ENCODE measurements around the gene HHAT.

Gene HHAT

DNA sequence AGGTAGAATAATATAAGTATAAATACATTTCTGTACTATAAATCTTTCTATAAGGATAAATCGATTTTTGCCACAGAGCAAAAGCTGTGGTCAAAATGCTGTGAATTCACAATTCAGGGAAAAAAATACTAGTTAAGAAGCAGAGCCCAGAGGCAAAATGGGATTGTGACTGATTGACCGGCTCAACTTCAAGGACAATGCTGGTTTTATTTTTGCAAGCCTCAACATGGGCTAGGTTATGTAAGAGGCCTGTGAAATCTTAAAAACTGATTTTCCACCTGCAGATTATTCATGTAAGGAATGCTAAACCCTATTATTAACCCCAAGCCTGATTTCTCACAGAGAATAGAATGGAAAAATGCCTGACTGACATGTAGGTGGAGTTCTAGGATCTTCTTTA lies 155.1 kb downstream of the HHAT start:
- Mint-ChIP-seq H3K4me3 (no peak overlapping the region), H3K4me1 (no peaks in the 10 kb centered on the region), H3K27ac (no peak overlapping the region), H3K9me3 (no peaks in the 10 kb centered on the region), H3K27me3 (no peaks in the 10 kb centered on the region)
- ATAC-seq (no peak), DNase-seq (no peak)

DNA sequence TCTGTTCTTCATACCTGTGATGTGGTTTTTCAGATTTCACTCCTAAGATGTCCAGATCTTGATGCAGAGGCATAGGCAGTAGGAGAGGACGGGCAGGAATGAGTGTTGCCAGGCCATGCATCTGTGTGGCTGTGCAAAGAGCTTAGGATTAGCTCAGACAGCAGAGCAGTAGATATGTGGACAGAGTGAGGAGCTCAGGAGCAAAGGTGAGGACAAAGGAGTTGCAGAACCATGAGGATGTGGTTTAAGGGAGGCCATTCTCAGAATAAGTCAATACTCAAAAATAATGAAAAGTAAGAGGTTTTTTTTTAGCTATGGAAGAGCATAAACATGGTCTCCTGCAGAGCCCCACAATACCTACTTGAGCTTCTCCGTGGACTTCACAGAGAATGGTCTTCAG lies 158.3 kb downstream of the HHAT start:
- H3K4me3 Mint-ChIP-seq, result no peak overlapping the region
- H3K9me3 Mint-ChIP-seq, result no peaks in the 10 kb centered on the region
- H3K27me3 Mint-ChIP-seq, result no peaks in the 10 kb centered on the region
- no peak overlapping the region for H3K27ac Mint-ChIP-seq
- ATAC-seq, result no peak
- DNase-seq, result no peak
- H3K4me1 Mint-ChIP-seq, result no peaks in the 10 kb centered on the region

DNA sequence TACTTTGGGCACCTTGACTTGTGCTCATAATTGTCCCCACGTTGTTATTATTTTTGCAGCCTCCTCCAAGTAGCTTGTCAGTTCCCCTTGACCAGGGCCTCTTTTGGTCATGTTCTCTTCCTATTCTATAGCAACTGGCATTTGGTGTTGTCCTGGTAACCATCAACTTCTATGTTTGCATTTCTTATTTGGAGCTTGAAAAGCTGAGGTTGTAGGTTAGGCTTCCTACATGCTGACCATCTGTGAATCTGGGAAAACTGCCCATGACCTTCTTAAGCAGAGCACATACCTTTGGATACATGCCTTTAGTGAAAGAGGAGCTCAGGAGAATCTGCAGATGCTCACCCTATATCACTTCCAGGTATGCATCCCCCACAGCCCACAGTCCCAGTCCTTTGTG lies 160.8 kb downstream of the HHAT start:
- DNase-seq, result no peak
- H3K4me3 Mint-ChIP-seq, result no peak overlapping the region
- no peak overlapping the region for H3K27ac Mint-ChIP-seq
- H3K9me3 Mint-ChIP-seq, result no peaks in the 10 kb centered on the region
- ATAC-seq, result no peak
- no peaks in the 10 kb centered on the region for H3K27me3 Mint-ChIP-seq
- no peaks in the 10 kb centered on the region for H3K4me1 Mint-ChIP-seq

DNA sequence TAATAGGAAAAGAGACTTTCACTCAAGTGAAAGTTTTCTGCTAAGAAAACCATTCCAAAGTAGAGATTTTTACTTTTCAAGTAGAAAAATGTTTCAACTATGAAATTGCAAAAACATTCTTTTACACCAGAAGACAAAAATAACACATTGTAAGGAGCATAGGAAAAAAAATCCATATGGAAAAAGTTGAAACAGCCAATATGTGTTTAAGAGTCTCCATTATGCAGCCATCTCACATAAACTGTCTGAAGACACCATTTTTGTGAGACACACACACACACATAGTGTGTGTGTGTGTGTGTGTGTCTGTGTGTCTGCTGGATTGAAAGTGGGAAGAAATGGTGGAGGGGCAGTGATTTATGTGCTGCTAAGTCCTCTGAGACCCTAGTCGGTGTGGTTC lies 162.1 kb downstream of the HHAT start:
- H3K4me1 Mint-ChIP-seq, result no peaks in the 10 kb centered on the region

DNA sequence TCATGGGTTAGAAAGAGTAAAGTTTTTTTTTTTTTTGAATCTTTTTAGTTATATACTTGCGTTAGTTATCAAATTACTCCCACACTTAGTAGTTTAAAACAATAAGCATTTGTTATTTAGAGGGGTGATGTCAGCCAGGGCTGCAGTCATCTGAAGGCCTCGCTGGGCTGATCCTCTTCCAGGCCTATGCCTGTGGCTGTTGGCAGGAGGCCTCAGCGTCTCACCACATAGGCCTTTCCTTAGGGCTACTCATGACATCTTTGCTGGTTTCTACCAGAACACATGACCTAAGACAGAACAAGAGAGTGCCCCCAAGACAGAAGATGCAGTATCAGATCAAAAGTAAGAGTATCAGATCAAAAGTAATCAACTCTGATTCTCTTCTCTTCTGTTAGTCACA lies 167.4 kb downstream of the HHAT start:
- no peaks in the 10 kb centered on the region for H3K9me3 Mint-ChIP-seq
- no peaks in the 10 kb centered on the region for H3K4me1 Mint-ChIP-seq
- DNase-seq (no peak), ATAC-seq (no peak)
- no peak overlapping the region for H3K27ac Mint-ChIP-seq
- H3K4me3 Mint-ChIP-seq, result no peak overlapping the region
- no peaks in the 10 kb centered on the region for H3K27me3 Mint-ChIP-seq

More for the DNA sequence above, 162.1 kb downstream of the HHAT start:
- no peak for DNase-seq
- no peak for ATAC-seq
- no peaks in the 10 kb centered on the region for H3K27me3 Mint-ChIP-seq
- H3K27ac Mint-ChIP-seq, result no peak overlapping the region
- no peaks in the 10 kb centered on the region for H3K9me3 Mint-ChIP-seq
- H3K4me3 Mint-ChIP-seq, result no peak overlapping the region

DNA sequence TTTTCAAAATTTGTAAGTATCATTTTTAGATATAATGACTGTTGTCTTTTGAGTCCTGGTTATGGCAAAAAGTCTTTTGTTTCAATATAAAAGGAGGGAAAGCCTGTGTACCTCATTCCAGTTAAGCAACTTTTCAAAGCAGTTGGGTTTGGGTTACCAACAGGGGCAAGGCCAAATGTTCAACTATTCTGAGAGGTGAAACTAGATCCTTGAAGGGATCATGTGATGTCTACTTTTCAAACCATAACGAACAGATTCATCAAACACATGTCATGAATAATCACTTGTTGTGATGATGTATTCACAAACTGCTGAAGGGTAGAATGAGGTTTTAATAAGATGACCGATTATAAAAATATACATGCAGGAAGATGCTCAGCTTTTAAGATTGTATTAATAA lies 171.3 kb downstream of the HHAT start:
- H3K4me1 Mint-ChIP-seq, result no peaks in the 10 kb centered on the region
- no peaks in the 10 kb centered on the region for H3K27me3 Mint-ChIP-seq
- no peak for DNase-seq
- H3K4me3 Mint-ChIP-seq, result no peak overlapping the region
- no peaks in the 10 kb centered on the region for H3K9me3 Mint-ChIP-seq
- no peak for ATAC-seq
- no peak overlapping the region for H3K27ac Mint-ChIP-seq

DNA sequence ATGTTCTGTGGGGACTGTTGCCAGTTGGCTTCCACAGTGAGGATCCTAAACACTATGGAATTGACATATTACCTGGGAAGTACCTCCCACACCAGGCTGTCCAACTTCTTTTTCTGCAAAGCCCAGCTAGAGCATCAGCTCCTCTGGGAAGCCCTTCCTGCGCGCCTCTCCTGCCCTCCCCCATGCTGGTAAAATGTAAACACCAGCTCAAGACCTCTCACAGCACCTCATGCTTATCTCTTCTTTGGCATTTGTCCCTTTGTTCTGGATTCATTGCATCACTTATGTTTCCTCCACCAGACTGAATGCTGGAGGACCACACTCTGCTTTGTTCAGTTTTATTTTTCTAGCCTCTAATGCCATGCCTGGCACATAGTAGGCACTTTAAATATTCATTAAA lies 172.1 kb downstream of the HHAT start:
- no peaks in the 10 kb centered on the region for H3K4me1 Mint-ChIP-seq
- no peak overlapping the region for H3K4me3 Mint-ChIP-seq
- no peaks in the 10 kb centered on the region for H3K27me3 Mint-ChIP-seq
- no peak overlapping the region for H3K27ac Mint-ChIP-seq
- ATAC-seq (no peak), DNase-seq (no peak)
- H3K9me3 Mint-ChIP-seq, result no peaks in the 10 kb centered on the region

DNA sequence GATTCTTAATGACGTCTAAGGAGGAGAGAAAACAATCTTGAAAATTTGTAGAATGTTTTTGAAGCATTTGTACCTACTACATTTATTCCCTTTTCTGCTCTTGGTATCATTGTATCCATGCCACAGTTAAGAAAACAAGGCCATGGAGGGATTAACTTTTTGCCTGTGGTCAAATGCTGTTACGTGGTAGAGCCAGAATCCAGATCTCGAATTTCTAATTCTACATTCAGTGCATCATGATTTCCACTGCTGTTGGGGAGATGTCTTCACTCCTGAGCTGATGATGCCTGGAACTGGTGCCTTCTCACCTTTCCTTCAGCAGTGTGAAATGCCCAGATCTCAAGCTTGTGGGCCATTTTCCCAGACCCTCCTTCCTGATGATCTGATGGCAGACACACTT lies 175.6 kb downstream of the HHAT start:
- Mint-ChIP-seq H3K4me3 (no peak overlapping the region), H3K27ac (no peak overlapping the region), H3K27me3 (no peaks in the 10 kb centered on the region), H3K4me1 (no peaks in the 10 kb centered on the region), H3K9me3 (no peaks in the 10 kb centered on the region)
- ATAC-seq, result no peak
- DNase-seq, result no peak

DNA sequence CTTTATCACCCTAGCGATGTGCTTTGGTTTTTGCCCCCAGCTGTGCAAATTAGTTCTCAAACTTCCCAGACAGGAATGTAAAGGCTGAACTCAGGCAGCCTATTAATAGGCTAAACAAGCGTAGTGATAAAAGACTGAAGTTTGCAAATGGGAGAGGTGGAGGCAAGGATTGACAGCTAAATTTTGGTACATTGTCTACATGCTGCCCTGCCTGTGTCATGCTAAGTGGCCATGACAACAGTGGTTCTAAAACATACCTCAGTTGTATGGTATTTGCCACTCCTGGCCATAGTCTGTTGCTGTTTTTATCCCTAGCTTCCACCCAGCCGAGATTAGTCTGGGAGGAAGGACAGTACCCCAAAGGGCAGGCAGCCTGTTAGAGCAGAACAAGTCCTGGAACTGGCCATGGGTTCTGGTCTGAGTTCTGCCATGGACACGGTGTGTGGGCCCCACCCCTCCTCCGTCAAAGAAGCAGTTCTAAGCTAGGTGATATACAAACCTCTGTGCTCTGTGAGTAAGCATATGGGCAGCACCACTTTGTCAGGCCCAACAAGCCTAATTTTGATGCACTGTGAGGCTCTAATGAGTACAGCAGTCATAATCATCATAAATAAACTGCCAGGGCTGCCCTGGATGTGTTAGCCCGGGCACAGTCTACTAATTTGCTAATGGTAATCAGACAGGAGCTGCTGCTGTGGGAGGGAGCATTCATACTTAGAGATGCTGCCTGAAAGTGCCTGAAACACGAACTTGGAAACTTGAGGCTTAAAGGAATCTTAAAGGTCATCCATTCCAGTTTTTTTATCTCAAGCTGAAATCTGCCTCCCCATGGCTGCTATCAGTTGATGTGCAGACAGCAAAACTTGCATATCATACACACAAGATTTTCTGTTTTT lies 177.1 kb downstream of the HHAT start:
- no peaks in the 10 kb centered on the region for H3K4me1 Mint-ChIP-seq
- ATAC-seq (no peak), DNase-seq (no peak)
- H3K4me3 Mint-ChIP-seq, result no peak overlapping the region
- H3K9me3 Mint-ChIP-seq, result no peaks in the 10 kb centered on the region
- H3K27me3 Mint-ChIP-seq, result no peaks in the 10 kb centered on the region
- H3K27ac Mint-ChIP-seq, result no peak overlapping the region

DNA sequence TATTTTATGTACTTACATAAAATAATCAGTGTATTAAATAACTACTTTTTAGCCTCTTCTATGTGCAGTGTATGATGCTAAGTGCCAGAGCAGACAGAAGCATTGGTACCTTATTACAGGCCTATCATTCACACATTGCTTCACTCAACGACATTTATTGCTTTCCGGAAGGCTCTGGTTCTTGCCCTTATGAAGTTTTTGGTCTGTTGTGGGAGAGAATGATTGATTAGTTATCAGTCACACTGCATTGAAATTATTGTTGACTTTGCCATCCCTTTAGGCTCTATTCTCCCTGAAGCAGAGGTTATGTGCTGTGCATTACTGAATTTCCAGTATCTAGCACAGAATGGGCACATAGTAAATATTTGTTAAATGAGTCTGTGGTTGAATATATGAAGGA lies 178.0 kb downstream of the HHAT start:
- Mint-ChIP-seq H3K4me3 (no peak overlapping the region), H3K27me3 (no peaks in the 10 kb centered on the region), H3K4me1 (no peaks in the 10 kb centered on the region), H3K9me3 (no peaks in the 10 kb centered on the region), H3K27ac (no peak overlapping the region)
- ATAC-seq (no peak), DNase-seq (no peak)

DNA sequence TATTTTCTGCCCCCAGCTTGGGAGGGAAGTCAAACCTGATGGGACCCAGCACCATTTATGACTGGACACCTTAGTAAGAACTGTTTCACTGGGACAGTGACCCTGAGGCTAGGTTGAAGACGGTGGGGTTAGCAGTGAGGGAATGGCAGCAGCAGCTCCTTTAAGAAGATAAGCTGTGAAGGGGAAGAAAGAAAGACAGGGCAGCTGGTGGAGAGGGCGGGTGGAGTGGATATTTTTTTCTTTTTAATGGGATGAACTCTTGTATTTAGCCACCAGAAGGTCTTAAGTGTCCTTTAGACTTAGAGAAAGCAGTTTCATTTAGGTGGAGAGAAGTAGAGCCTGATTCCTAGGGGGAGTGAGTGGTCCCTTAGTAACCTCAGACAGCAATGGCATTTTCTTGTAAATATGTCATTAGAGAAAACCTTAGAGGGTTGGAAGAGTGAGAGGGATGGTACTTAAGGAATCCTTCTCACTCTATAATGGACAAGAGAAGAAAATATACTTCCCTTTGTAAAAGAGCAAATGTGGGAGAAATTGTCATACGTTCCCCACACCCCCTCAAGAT lies 187.5 kb downstream of the HHAT start:
- H3K4me3 Mint-ChIP-seq, result no peak overlapping the region
- H3K9me3 Mint-ChIP-seq, result peaks cover 0 to 8% of the 10 kb centered on the region in 2 donors
- H3K27me3 Mint-ChIP-seq, result no peaks in the 10 kb centered on the region

DNA sequence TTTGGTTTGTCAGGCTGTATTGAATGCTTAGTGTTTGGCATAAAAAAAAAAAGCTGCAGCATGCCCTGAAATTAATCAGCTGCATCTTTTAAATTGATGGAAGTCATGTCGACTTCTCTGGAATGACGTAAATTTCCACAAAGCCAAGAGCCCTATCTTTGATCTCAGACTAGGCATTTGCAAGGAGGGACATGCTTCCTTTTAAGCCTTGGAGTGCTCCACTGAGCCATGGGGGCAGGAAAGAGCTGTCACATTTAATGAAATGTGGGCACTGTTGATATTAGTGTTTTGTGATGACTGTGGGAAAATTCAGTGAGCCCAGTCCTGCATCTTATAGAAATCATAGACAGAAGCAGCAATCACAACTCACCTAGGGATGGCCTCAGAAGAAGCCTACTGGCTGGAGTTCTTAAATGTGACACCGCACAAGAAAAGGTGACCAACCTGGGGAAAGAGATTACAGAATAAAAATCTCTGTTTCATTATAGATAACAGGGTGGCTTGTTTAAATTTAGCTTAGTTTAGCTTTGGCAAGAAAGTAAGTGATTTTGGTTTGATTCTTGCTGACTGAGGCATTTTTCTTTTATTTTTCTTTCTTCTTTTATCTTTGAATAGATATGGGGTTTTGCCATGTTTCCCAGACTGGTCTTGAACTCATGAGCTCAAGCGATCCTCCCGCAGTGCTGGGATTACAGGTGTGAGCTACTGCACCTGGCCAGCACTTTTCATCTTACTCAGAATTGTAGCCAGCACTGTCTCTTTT lies 188.2 kb downstream of the HHAT start:
- Mint-ChIP-seq H3K4me3 (no peak overlapping the region), H3K9me3 (peaks cover 0 to 8% of the 10 kb centered on the region in 2 donors), H3K4me1 (no peaks in the 10 kb centered on the region), H3K27me3 (no peaks in the 10 kb centered on the region), H3K27ac (no peak overlapping the region)
- ATAC-seq (no peak), DNase-seq (no peak)

More for the DNA sequence above, 187.5 kb downstream of the HHAT start:
- ATAC-seq (no peak), DNase-seq (no peak)
- Mint-ChIP-seq H3K27ac (no peak overlapping the region), H3K4me1 (no peaks in the 10 kb centered on the region)

DNA sequence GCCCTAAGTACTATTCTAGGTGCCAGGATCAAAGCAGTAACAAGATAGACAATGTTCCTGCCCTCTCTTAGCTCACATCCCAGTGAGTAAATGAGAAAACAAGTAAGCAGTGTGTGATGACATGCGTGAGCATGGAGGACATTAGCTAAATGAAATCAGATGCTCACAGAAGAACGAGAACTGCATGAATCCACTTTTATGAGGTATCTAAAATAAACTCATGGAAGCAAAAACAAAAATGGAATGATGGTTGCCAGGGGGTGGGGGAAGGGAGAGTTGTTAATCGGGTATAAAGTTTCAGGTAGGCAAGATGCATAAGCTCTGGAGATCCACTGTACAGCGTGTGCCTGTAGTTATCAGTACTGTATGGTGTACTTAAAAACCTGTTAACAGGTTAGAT lies 195.1 kb downstream of the HHAT start:
- H3K27ac Mint-ChIP-seq, result no peak overlapping the region
- H3K9me3 Mint-ChIP-seq, result no peaks in the 10 kb centered on the region
- ATAC-seq, result no peak
- no peak for DNase-seq
- H3K4me1 Mint-ChIP-seq, result no peaks in the 10 kb centered on the region
- no peaks in the 10 kb centered on the region for H3K27me3 Mint-ChIP-seq
- H3K4me3 Mint-ChIP-seq, result no peak overlapping the region

DNA sequence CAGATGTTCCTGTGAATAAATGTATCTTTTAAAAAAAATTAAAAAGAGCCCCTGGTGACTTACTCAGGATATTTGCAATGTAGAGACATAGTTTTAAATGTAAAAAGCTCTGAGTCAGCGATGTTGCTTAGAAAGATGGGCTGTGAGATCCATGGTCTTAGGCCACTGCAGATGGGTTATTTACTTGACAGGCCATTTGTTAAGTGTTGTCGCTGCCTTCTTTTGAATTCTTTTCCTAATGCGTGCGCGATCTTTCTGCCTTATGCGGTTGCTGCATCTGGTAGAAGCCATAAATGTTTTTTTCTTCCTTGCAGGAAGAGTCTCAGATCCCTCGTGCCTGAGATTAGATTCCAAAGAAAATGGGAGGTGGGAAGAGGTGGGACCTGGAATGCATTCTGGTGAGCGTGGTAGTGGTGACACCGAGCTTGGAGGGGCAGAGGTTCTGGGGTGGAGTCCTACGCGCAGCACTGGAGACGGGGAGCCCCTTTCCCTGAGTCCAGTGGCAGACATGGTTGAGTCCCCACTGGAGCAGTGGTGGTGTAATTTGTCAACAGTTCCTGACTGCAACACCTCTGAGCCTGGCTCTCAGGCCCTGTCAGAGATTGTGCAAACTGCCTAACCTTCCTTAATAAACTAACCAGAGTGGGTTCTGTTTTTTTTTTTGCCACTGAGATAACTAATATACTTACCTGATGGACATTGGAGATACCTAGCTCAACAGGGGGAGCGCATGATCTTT lies 197.2 kb downstream of the HHAT start:
- no peaks in the 10 kb centered on the region for H3K9me3 Mint-ChIP-seq
- DNase-seq (no peak), ATAC-seq (no peak)
- H3K27ac Mint-ChIP-seq, result no peak overlapping the region
- H3K27me3 Mint-ChIP-seq, result no peaks in the 10 kb centered on the region
- no peak overlapping the region for H3K4me3 Mint-ChIP-seq
- H3K4me1 Mint-ChIP-seq, result no peaks in the 10 kb centered on the region

DNA sequence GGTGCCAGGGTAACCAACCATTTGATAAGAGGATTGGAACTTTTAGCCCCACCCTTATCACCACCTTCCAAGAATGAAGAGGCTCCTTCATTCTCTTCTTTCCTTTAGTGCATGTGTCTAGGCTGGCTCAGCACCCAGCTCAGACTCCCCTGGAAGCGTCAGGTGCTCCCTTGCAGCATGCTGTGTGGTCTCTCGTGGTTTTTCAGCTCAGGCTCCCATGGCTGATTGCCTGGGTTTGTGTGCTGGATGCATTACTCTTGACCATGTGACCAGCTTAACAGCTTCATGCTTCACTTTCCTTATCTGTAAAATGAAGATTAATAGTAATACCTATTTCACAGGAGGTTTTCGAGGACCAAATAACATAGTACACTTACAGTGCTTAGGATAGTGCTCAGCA lies 198.4 kb downstream of the HHAT start:
- no peaks in the 10 kb centered on the region for H3K4me1 Mint-ChIP-seq
- H3K9me3 Mint-ChIP-seq, result no peaks in the 10 kb centered on the region
- ATAC-seq (no peak), DNase-seq (no peak)
- H3K4me3 Mint-ChIP-seq, result no peak overlapping the region
- H3K27ac Mint-ChIP-seq, result no peak overlapping the region
- H3K27me3 Mint-ChIP-seq, result no peaks in the 10 kb centered on the region

Data from stimulated activated naive CD8-positive, alpha-beta T cell treated with anti-CD3 and anti-CD28 coated beads, Interleukin-15, amount 100 ng/mL, for 72 hours (primary cell).